A549 (cell line): ENCODE data around the gene CCDC182. TPM values are rescaled to one million over a fixed set of nuclear protein-coding genes. Genes with fewer than 3 reads are reported as not detected.
A peak's percentile ranks its signal among the peaks of the same experiment; 100 is the strongest.

Source experiments
- ATAC-seq, 2 experiments: fragments of 200-7000 bp in 1 of 2; fragments of >200 bp in 1 of 2; cut with Nextera tagmentation in 1 of 2; cut with Tn5 transposase in 1 of 2; 3 replicates each; pipeline versions ENCODE4 v1.8.0 to v1.9.1; 2018 to 2020; ENCODE audit warnings: mild to moderate bottlenecking in 1 of 2, moderate library complexity in 1 of 2
- CTCF ChIA-PET: fragments of 300-600 bp; sonication (Branson Sonifier 250); formaldehyde crosslinking; extraction: SDS; loops from one replicate; lab custom pipeline; 2021; ENCODE audit warnings: antibody characterized with exemption, inconsistent platforms; lab: Yijun Ruan, JAX
- POLR2A ChIA-PET: fragments of 350-600 bp; formaldehyde crosslinking; extraction: SDS; loops from one replicate; lab custom pipeline; 2021; ENCODE audit warnings: antibody characterized with exemption, inconsistent platforms; lab: Yijun Ruan, JAX
- DNase-seq, 2 experiments: peaks; one replicate each; pipeline versions ENCODE4 v3.0.0 to v3.0.0-alpha.2; 2011 to 2016; ENCODE audit warnings: low read depth in 1 of 2, low spot score in 1 of 2
- FAIRE-seq: peaks from 2 replicates; lab custom pipeline; 2011; peaks lifted over from hg19 to GRCh38; lab: Jason Lieb, UNC
- H3K27ac ChIP-seq, 2 experiments: fragments of >200 bp; sonication (Bioruptor Twin); formaldehyde crosslinking; 3 replicates each; pipeline ENCODE4 v1.5.1; 2016 to 2017
- H3K4me1 ChIP-seq: fragments of >200 bp; sonication (Bioruptor Twin); formaldehyde crosslinking; 3 replicates; pipeline ENCODE4 v1.6.1; 2016
- H3K4me2 ChIP-seq: fragments of >200 bp; sonication (Bioruptor Twin); formaldehyde crosslinking; 3 replicates; pipeline ENCODE4 v1.6.1; 2016
- H3K4me3 ChIP-seq: fragments of >200 bp; sonication (Bioruptor Twin); formaldehyde crosslinking; 3 replicates; pipeline ENCODE4 v1.5.1; 2016
- H3K9me3 ChIP-seq: fragments of >200 bp; sonication (Bioruptor Twin); formaldehyde crosslinking; 3 replicates; pipeline ENCODE4 v1.6.1; 2016
- CEBPB ChIP-seq, 2 experiments: fragments of >200 bp in 1 of 2; sonication (Bioruptor Twin) in 1 of 2; formaldehyde crosslinking in 1 of 2; IDR thresholded peaks; 2 replicates each; pipeline ENCODE4 v1.6.1; 2012 to 2016
- CHD4 ChIP-seq: fragments of 200-600 bp; sonication (generic); IDR thresholded peaks from 2 replicates; pipeline ENCODE4 v1.6.1; 2016; ENCODE audit warnings: antibody characterized with exemption, mild to moderate bottlenecking, borderline replicate concordance
- EHF ChIP-seq: fragments of 250-450 bp; sonication (Bioruptor Pico); IDR thresholded peaks from 2 replicates; pipeline ENCODE4 v1.5.0; 2020; ENCODE audit warnings: mild to moderate bottlenecking
- EHMT2 ChIP-seq: fragments of 200-600 bp; sonication (generic); IDR thresholded peaks from 2 replicates; pipeline ENCODE4 v1.6.1; 2016; ENCODE audit warnings: antibody characterized with exemption, low read depth, mild to moderate bottlenecking, moderate library complexity
- EP300 ChIP-seq, 2 experiments: fragments of >200 bp; sonication (Bioruptor Twin); formaldehyde crosslinking; IDR thresholded peaks; 2 replicates in 1 of 2; 3 replicates in 1 of 2; pipeline ENCODE4 v1.6.1; 2016 to 2017
- FOSB ChIP-seq: fragments of 250-450 bp; sonication (Bioruptor Pico); IDR thresholded peaks from 2 replicates; pipeline ENCODE4 v1.5.0; 2020; ENCODE audit warnings: mild to moderate bottlenecking, moderate library complexity
- FOXS1 ChIP-seq: fragments of 250-450 bp; sonication (Bioruptor Pico); IDR thresholded peaks from 2 replicates; pipeline ENCODE4 v1.5.0; 2020; ENCODE audit warnings: mild to moderate bottlenecking, moderate library complexity
- HES2 ChIP-seq: fragments of >200 bp; sonication (Bioruptor Twin); formaldehyde crosslinking; IDR thresholded peaks from 2 replicates; pipeline ENCODE4 v1.6.1; 2016
- HEYL ChIP-seq: fragments of 250-450 bp; sonication (Bioruptor Pico); IDR thresholded peaks from 2 replicates; pipeline ENCODE4 v1.8.0; 2021; ENCODE audit warnings: mild to moderate bottlenecking, moderate library complexity
- JUNB ChIP-seq: fragments of >200 bp; sonication (Bioruptor Twin); formaldehyde crosslinking; IDR thresholded peaks from 2 replicates; pipeline ENCODE4 v1.6.1; 2016
- MAFK ChIP-seq: fragments of 450-650 bp; IDR thresholded peaks from 2 replicates; pipeline ENCODE4 v1.6.1; 2014; ENCODE audit not compliant: partially characterized antibody
- MYC ChIP-seq: IDR thresholded peaks from 2 replicates; pipeline ENCODE4 v1.6.1; 2012; ENCODE audit warnings: mild to moderate bottlenecking, inconsistent platforms, low read length, improper control_type of control experiment, borderline replicate concordance
- NFE2L2 ChIP-seq: fragments of 150-350 bp; conservative IDR thresholded peaks from 2 replicates; pipeline ENCODE4 v1.6.1; 2014; ENCODE audit warnings: low read length
- NPAS2 ChIP-seq: fragments of 250-450 bp; sonication (Bioruptor Pico); IDR thresholded peaks from 2 replicates; pipeline ENCODE4 v1.8.0; 2022; ENCODE audit warnings: mild to moderate bottlenecking, moderate library complexity, borderline replicate concordance
- NR3C1 ChIP-seq: fragments of >200 bp; sonication (Bioruptor Twin); formaldehyde crosslinking; IDR thresholded peaks from 3 replicates; pipeline ENCODE4 v1.6.1; 2017
- PHF8 ChIP-seq: fragments of 200-600 bp; sonication (generic); IDR thresholded peaks from 2 replicates; pipeline ENCODE4 v1.6.1; 2016; ENCODE audit warnings: low read depth, mild to moderate bottlenecking, antibody characterized with exemption, moderate library complexity, borderline replicate concordance
- POLR2A ChIP-seq: IDR thresholded peaks from 2 replicates; pipeline ENCODE4 v1.6.1; 2012; ENCODE audit warnings: mild to moderate bottlenecking, low read length
- POLR2AphosphoS2 ChIP-seq: conservative IDR thresholded peaks from 2 replicates; pipeline ENCODE4 v1.6.1; 2012; ENCODE audit warnings: low read length, improper control_type of control experiment, inconsistent platforms
- RAD21 ChIP-seq, 2 experiments: fragments of >200 bp in 1 of 2; sonication (Bioruptor Twin) in 1 of 2; formaldehyde crosslinking in 1 of 2; IDR thresholded peaks in 1 of 2; conservative IDR thresholded peaks in 1 of 2; 2 replicates in 1 of 2; 3 replicates in 1 of 2; pipeline ENCODE4 v1.6.1; 2012 to 2018; ENCODE audit warnings: inconsistent platforms in 1 of 2
- RCOR1 ChIP-seq: fragments of 150-350 bp; IDR thresholded peaks from 2 replicates; pipeline ENCODE4 v1.6.1; 2014; ENCODE audit warnings: antibody characterized with exemption, low read length, low read depth
- REST ChIP-seq: fragments of 200-600 bp; sonication (generic); IDR thresholded peaks from 2 replicates; pipeline ENCODE4 v1.6.1; 2016; ENCODE audit warnings: antibody characterized with exemption, mild to moderate bottlenecking, moderate library complexity
- RFX5 ChIP-seq: fragments of 450-650 bp; IDR thresholded peaks from 2 replicates; pipeline ENCODE4 v1.7.1; 2014; ENCODE audit warnings: antibody characterized with exemption, mild to moderate bottlenecking, moderate library complexity
- RNF2 ChIP-seq: fragments of 200-600 bp; sonication (generic); IDR thresholded peaks from 2 replicates; pipeline ENCODE4 v1.6.1; 2016; ENCODE audit warnings: low read depth, mild to moderate bottlenecking, antibody characterized with exemption, moderate library complexity, borderline replicate concordance
- TFCP2L1 ChIP-seq: fragments of 250-450 bp; sonication (Bioruptor Pico); IDR thresholded peaks from 2 replicates; pipeline ENCODE4 v1.5.0; 2021; ENCODE audit warnings: mild to moderate bottlenecking
- TP53 ChIP-seq: fragments of 250-450 bp; sonication (Bioruptor Pico); IDR thresholded peaks from 2 replicates; pipeline ENCODE4 v1.5.0; 2021; ENCODE audit warnings: mild to moderate bottlenecking, moderate library complexity
- ZFP36 ChIP-seq: fragments of 450-650 bp; IDR thresholded peaks from 2 replicates; pipeline ENCODE4 v1.6.1; 2014; ENCODE audit warnings: borderline replicate concordance; ENCODE audit not compliant: partially characterized antibody
- WGBS: methylation state at CpG from one replicate; pipeline ENCODE4 v1.1.6; 2017; ENCODE audit errors: missing lambda C conversion rate; 5-methylcytosine and 5-hydroxymethylcytosine counted together
- polyA plus RNA-seq, 4 experiments: library from polyadenylated mRNA; depleted of rRNA in 3 of 4; stranded (reverse); fragments of >200 nt; fragmentation: RNase III in 1 of 4; extraction: RNeasy Plus Mini Kit Qiagen cat#74134 plus additional on column Dnase treatment in 1 of 4; gene quantifications; 2 replicates in 3 of 4; 3 replicates in 1 of 4; pipeline ENCODE4 v1.2.3, GENCODE V29; 2011 to 2017
- TF ChIP-seq, protein P1 (sequence below): fragments of 250-450 bp; sonication (Bioruptor Pico); IDR thresholded peaks from 2 replicates; pipeline ENCODE4 v1.5.0; 2021; ENCODE audit warnings: mild to moderate bottlenecking, moderate library complexity, borderline replicate concordance
- TF ChIP-seq, protein P2 (sequence below): fragments of >200 bp; sonication (Bioruptor Twin); formaldehyde crosslinking; IDR thresholded peaks from 3 replicates; pipeline ENCODE4 v1.5.1; 2016

CCDC182 gene
- polyA plus RNA-seq, 2 of the 4 experiments (the other 2 are of a cell fraction), result not detected

DNA sequence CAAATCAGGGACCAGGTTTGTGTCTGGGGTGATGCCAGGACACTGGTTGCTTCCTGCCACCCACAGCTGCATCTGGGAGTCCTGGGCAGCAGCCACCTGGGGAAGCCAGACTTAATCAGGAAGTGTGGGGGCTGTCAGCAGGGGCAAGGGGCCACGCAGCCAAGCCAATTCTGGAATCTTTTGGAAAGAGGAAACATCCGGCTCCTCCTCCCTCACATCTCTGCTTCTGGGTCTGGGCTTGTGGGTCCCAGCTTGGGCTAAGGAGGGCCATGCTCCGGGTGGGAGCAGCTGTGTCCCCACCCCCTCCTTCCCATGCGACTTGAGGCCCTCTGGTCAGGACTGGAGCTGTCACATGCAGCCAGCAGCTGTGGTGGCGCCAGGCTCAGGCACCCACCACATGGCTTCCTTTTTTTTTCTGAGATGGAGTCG lies 37.0 kb upstream of the CCDC182 start:
- FAIRE-seq (no peak), DNase-seq (no peak), ATAC-seq (no peak)
- Histone ChIP-seq H3K9me3 (no peaks in the 10 kb centered on the region), H3K4me2 (no peak overlapping the region), H3K4me1 (0 out of 3 replicates have a peak, but pooled peaks cover 5% of the 10 kb centered on the region), H3K27ac (peak overlapping the region in 1 of 2 experiments; percentile 17; a peak in 1 of 6 replicates), H3K4me3 (no peak overlapping the region)
- TF ChIP-seq ZFP36 (no peak), HEYL (no peak), CHD4 (no peak), NPAS2 (CRISPR knock-in tag) (no peak), MAFK (no peak), RAD21 (conservative IDR thresholded peaks at IDR 0.05 in 1 of 2, IDR thresholded peaks at IDR 0.05 in 1 of 2) (no peak), POLR2AphosphoS2 (no peak), NFE2L2 (no peak), JUNB (no peak), FOXS1 (CRISPR knock-in tag) (no peak), RNF2 (no peak), EHMT2 (no peak), FOSB (CRISPR knock-in tag) (no peak), POLR2A (no peak), HES2 (no peak), PHF8 (no peak)
- TF ChIP-seq, protein P1, sequence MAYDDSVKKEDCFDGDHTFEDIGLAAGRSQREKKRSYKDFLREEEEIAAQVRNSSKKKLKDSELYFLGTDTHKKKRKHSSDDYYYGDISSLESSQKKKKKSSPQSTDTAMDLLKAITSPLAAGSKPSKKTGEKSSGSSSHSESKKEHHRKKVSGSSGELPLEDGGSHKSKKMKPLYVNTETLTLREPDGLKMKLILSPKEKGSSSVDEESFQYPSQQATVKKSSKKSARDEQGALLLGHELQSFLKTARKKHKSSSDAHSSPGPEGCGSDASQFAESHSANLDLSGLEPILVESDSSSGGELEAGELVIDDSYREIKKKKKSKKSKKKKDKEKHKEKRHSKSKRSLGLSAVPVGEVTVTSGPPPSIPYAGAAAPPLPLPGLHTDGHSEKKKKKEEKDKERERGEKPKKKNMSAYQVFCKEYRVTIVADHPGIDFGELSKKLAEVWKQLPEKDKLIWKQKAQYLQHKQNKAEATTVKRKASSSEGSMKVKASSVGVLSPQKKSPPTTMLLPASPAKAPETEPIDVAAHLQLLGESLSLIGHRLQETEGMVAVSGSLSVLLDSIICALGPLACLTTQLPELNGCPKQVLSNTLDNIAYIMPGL, result no peak
- 81% methylated on average over 5 of the region's 6 CpGs for WGBS
- ChIA-PET CTCF (interaction anchor here (1.1 to 7.3 kb wide), 24 partner anchors 8 to 672 kb away, joined by 3 to 124 read pairs (median 18); partner anchors contain the start of gene CCDC182), POLR2A (interaction anchor here (0.6 kb wide), 1 partner anchor 211 kb away, joined by 6 read pairs; no protein-coding TSS in a partner anchor)

DNA sequence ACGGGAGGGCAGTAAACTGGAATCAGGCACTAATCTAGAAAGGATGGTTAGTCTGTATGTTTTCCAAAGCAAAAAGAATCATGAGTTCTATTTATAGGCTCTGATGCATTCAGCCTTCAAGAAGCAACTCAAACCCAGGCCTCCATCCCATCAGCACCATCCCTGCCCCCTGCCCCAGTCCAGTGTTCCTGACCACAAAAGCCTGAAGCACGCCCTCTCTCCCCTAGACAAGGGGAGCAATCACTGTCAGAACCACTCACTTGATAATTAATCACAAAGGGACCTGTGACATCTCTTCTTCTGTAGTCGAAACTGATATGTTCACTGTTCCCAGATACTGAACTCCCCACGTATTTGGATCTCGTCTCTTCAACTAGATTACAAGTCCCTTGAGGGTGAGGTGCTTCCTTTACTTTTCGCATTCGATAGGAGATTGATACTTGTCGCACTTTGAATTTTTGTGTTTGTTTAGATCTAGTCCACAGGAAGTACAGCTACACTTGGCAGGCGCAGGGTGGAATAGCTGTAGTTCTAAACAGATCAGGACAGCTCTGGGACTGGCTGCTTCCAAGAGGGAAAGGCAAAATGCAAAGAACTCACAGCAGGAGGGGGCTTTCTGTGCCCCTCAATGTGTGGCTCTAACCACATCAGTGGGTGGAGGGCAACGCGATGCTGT lies 36.4 kb upstream of the CCDC182 start:
- no peak overlapping the region for H3K4me2 ChIP-seq
- ChIA-PET CTCF (interaction anchor here (1.2 to 7.3 kb wide), 14 partner anchors 12 to 652 kb away, joined by 3 to 124 read pairs (median 16); partner anchors contain the start of gene CCDC182), POLR2A (interaction anchor here (0.6 kb wide), 1 partner anchor 211 kb away, joined by 6 read pairs; no protein-coding TSS in a partner anchor)
- FAIRE-seq (no peak), ATAC-seq (no peak), DNase-seq (no peak)
- H3K4me3 ChIP-seq, result no peak overlapping the region
- H3K4me1 ChIP-seq, result 0 out of 3 replicates have a peak, but pooled peaks cover 5% of the 10 kb centered on the region
- WGBS, result 78% methylated on average over 11 of the region's 11 CpGs
- H3K27ac ChIP-seq, result peak overlapping the region in 1 of 2 experiments; percentile 17; a peak in 1 of 6 replicates
- H3K9me3 ChIP-seq, result no peaks in the 10 kb centered on the region
- TF ChIP-seq EP300 (IDR thresholded peaks at IDR 0.05), result no peak
- TF ChIP-seq CEBPB (IDR thresholded peaks at IDR 0.05), result no peak
- no peak for TF ChIP-seq EHF (CRISPR knock-in tag)
- no peak for TF ChIP-seq NPAS2 (CRISPR knock-in tag)
- no peak for TF ChIP-seq RFX5
- no peak for TF ChIP-seq FOSB (CRISPR knock-in tag)
- TF ChIP-seq MYC, result no peak
- TF ChIP-seq TFCP2L1 (CRISPR knock-in tag), result no peak
- TF ChIP-seq HES2, result no peak
- TF ChIP-seq TP53 (CRISPR knock-in tag), result no peak
- no peak for TF ChIP-seq REST
- no peak for TF ChIP-seq NR3C1
- TF ChIP-seq, protein P2, sequence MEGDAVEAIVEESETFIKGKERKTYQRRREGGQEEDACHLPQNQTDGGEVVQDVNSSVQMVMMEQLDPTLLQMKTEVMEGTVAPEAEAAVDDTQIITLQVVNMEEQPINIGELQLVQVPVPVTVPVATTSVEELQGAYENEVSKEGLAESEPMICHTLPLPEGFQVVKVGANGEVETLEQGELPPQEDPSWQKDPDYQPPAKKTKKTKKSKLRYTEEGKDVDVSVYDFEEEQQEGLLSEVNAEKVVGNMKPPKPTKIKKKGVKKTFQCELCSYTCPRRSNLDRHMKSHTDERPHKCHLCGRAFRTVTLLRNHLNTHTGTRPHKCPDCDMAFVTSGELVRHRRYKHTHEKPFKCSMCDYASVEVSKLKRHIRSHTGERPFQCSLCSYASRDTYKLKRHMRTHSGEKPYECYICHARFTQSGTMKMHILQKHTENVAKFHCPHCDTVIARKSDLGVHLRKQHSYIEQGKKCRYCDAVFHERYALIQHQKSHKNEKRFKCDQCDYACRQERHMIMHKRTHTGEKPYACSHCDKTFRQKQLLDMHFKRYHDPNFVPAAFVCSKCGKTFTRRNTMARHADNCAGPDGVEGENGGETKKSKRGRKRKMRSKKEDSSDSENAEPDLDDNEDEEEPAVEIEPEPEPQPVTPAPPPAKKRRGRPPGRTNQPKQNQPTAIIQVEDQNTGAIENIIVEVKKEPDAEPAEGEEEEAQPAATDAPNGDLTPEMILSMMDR, result no peak
- TF ChIP-seq RCOR1, result no peak
- TF ChIP-seq POLR2AphosphoS2, result no peak
